Hepatocyte (in vitro differentiated cells): ENCODE measurements around the gene EYA4.

Source experiments
- EZH2 ChIP-seq: fragments of 200-600 bp; sonication (generic); IDR thresholded peaks from 2 replicates; pipeline ENCODE4 v1.6.1; 2016; ENCODE audit warnings: antibody characterized with exemption, mild to moderate bottlenecking, borderline replicate concordance
- EZH2phosphoT487 ChIP-seq: fragments of 200-600 bp; sonication (generic); IDR thresholded peaks from one replicate; pipeline ENCODE4 v1.6.1; 2018; ENCODE audit warnings: antibody characterized with exemption, mild to moderate bottlenecking, low read depth, moderate library complexity; ENCODE audit not compliant: unreplicated experiment, severe bottlenecking
- TF ChIP-seq, protein P1 (sequence below): fragments of 200-600 bp; sonication (generic); IDR thresholded peaks from 2 replicates; pipeline ENCODE4 v1.5.1; 2016; ENCODE audit warnings: antibody characterized with exemption, mild to moderate bottlenecking; ENCODE audit not compliant: poor library complexity

- TF ChIP-seq, protein P1, sequence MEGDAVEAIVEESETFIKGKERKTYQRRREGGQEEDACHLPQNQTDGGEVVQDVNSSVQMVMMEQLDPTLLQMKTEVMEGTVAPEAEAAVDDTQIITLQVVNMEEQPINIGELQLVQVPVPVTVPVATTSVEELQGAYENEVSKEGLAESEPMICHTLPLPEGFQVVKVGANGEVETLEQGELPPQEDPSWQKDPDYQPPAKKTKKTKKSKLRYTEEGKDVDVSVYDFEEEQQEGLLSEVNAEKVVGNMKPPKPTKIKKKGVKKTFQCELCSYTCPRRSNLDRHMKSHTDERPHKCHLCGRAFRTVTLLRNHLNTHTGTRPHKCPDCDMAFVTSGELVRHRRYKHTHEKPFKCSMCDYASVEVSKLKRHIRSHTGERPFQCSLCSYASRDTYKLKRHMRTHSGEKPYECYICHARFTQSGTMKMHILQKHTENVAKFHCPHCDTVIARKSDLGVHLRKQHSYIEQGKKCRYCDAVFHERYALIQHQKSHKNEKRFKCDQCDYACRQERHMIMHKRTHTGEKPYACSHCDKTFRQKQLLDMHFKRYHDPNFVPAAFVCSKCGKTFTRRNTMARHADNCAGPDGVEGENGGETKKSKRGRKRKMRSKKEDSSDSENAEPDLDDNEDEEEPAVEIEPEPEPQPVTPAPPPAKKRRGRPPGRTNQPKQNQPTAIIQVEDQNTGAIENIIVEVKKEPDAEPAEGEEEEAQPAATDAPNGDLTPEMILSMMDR, result no peak
- TF ChIP-seq EZH2phosphoT487 (no peak), EZH2 (no peak)
Observed at GRCh38 chr6:133431031-133431430, 189.9 kb downstream of the EYA4 start.
